Mesenchymal stem cell (in vitro differentiated cells and primary cell): ENCODE results near the gene GET3.

ENCODE experiments used
- DNase-seq: peaks from one replicate; pipeline ENCODE4 v3.0.0-alpha.2; 2013
- H2AFZ ChIP-seq: one replicate; pipeline ENCODE4 v1.6.1; 2013; ENCODE audit warnings: low read depth, mild to moderate bottlenecking, control low read depth, inconsistent platforms, low read length, moderate library complexity
- H2AK5ac ChIP-seq: 2 replicates; pipeline ENCODE4 v1.6.1; 2013; ENCODE audit warnings: low read length, moderate library complexity, mild to moderate bottlenecking, inconsistent platforms; ENCODE audit not compliant: severe bottlenecking
- H2BK120ac ChIP-seq: one replicate; pipeline ENCODE4 v1.6.1; 2013; ENCODE audit warnings: low read depth, mild to moderate bottlenecking, inconsistent platforms, low read length, moderate library complexity
- H2BK12ac ChIP-seq, 2 experiments: one replicate each; pipeline ENCODE4 v1.6.1; 2013; ENCODE audit warnings: inconsistent platforms in 2 of 2, low read length in 2 of 2, mild to moderate bottlenecking in 2 of 2, moderate library complexity in 2 of 2, control low read depth in 1 of 2
- H2BK15ac ChIP-seq: one replicate; pipeline ENCODE4 v1.6.1; 2013; ENCODE audit warnings: mild to moderate bottlenecking, low read depth, inconsistent platforms; ENCODE audit not compliant: poor library complexity, severe bottlenecking
- H2BK5ac ChIP-seq: 2 replicates; pipeline ENCODE4 v1.6.1; 2013; ENCODE audit warnings: low read depth, mild to moderate bottlenecking, low read length, control low read depth, inconsistent platforms; ENCODE audit not compliant: poor library complexity, severe bottlenecking
- H3K14ac ChIP-seq, 2 experiments: one replicate each; pipeline ENCODE4 v1.6.1; 2013; ENCODE audit warnings: inconsistent platforms in 2 of 2, low read length in 2 of 2, control low read depth in 1 of 2, mild to moderate bottlenecking in 1 of 2, moderate library complexity in 1 of 2
- H3K18ac ChIP-seq, 2 experiments: one replicate each; pipeline ENCODE4 v1.6.1; 2013; ENCODE audit warnings: inconsistent platforms in 2 of 2, low read length in 2 of 2, control low read depth in 1 of 2, low read depth in 1 of 2, mild to moderate bottlenecking in 1 of 2
- H3K23ac ChIP-seq, 2 experiments: one replicate each; pipeline ENCODE4 v1.6.1; 2013; ENCODE audit warnings: inconsistent platforms in 2 of 2, low read length in 2 of 2, mild to moderate bottlenecking in 2 of 2, moderate library complexity in 2 of 2, control low read depth in 1 of 2
- H3K27ac ChIP-seq: 2 replicates; pipeline ENCODE4 v1.5.1; 2013; ENCODE audit warnings: mild to moderate bottlenecking, moderate library complexity, low read length, control low read depth, inconsistent platforms; ENCODE audit not compliant: poor library complexity, severe bottlenecking
- H3K27me3 ChIP-seq, 2 experiments: 2 replicates each; pipeline versions ENCODE4 v1.6.1 to v1.7.0; 2013; ENCODE audit warnings: low read length in 2 of 2, mild to moderate bottlenecking in 2 of 2, moderate library complexity in 2 of 2, control low read depth in 1 of 2, inconsistent platforms in 1 of 2; ENCODE audit not compliant: control insufficient read depth in 1 of 2, insufficient read depth in 1 of 2
- H3K36me3 ChIP-seq, 2 experiments: 2 replicates each; pipeline versions ENCODE4 v1.6.1 to v1.7.0; 2013; ENCODE audit warnings: low read length in 2 of 2, control low read depth in 1 of 2, inconsistent platforms in 1 of 2, low read depth in 1 of 2, mild to moderate bottlenecking in 1 of 2; ENCODE audit not compliant: insufficient read depth in 2 of 2, control insufficient read depth in 1 of 2
- H3K4ac ChIP-seq, 2 experiments: one replicate each; pipeline ENCODE4 v1.6.1; 2013; ENCODE audit warnings: inconsistent platforms in 2 of 2, low read length in 2 of 2, mild to moderate bottlenecking in 2 of 2, moderate library complexity in 2 of 2, control low read depth in 1 of 2, low read depth in 1 of 2
- H3K4me1 ChIP-seq: 2 replicates; pipeline ENCODE4 v1.6.1; 2013; ENCODE audit warnings: low read depth, low read length, control low read depth; ENCODE audit not compliant: control insufficient read depth, insufficient read depth
- H3K4me2 ChIP-seq: 2 replicates; pipeline ENCODE4 v1.6.1; 2013; ENCODE audit warnings: low read length, mild to moderate bottlenecking, inconsistent platforms; ENCODE audit not compliant: poor library complexity, severe bottlenecking
- H3K4me3 ChIP-seq, 2 experiments: 2 replicates each; pipeline versions ENCODE4 v1.5.1 to v1.7.0; 2013; ENCODE audit warnings: low read length in 2 of 2, mild to moderate bottlenecking in 2 of 2, control low read depth in 1 of 2, low read depth in 1 of 2; ENCODE audit not compliant: insufficient read depth in 1 of 2
- H3K79me1 ChIP-seq: replicated peaks from 2 replicates; pipeline ENCODE4 v1.6.1; 2013; ENCODE audit warnings: mild to moderate bottlenecking, control low read depth, low read length, inconsistent platforms; ENCODE audit not compliant: poor library complexity, severe bottlenecking
- H3K9ac ChIP-seq: 2 replicates; pipeline ENCODE4 v1.7.0; 2013; ENCODE audit warnings: mild to moderate bottlenecking, low read length, moderate library complexity
- H3K9me3 ChIP-seq: 2 replicates; pipeline ENCODE4 v1.7.0; 2013; ENCODE audit warnings: mild to moderate bottlenecking, low read length; ENCODE audit not compliant: control insufficient read depth
- H4K8ac ChIP-seq: one replicate; pipeline ENCODE4 v1.6.1; 2013; ENCODE audit warnings: inconsistent platforms, mild to moderate bottlenecking, low read length, moderate library complexity
- H4K91ac ChIP-seq: one replicate; pipeline ENCODE4 v1.6.1; 2013; ENCODE audit warnings: mild to moderate bottlenecking, low read length, inconsistent platforms
- WGBS: methylation state at CpG from one replicate; pipeline ENCODE4 v1.1.7; 2013; ENCODE audit warnings: mixed read lengths; 5-methylcytosine and 5-hydroxymethylcytosine counted together

The GET3 gene

DNA sequence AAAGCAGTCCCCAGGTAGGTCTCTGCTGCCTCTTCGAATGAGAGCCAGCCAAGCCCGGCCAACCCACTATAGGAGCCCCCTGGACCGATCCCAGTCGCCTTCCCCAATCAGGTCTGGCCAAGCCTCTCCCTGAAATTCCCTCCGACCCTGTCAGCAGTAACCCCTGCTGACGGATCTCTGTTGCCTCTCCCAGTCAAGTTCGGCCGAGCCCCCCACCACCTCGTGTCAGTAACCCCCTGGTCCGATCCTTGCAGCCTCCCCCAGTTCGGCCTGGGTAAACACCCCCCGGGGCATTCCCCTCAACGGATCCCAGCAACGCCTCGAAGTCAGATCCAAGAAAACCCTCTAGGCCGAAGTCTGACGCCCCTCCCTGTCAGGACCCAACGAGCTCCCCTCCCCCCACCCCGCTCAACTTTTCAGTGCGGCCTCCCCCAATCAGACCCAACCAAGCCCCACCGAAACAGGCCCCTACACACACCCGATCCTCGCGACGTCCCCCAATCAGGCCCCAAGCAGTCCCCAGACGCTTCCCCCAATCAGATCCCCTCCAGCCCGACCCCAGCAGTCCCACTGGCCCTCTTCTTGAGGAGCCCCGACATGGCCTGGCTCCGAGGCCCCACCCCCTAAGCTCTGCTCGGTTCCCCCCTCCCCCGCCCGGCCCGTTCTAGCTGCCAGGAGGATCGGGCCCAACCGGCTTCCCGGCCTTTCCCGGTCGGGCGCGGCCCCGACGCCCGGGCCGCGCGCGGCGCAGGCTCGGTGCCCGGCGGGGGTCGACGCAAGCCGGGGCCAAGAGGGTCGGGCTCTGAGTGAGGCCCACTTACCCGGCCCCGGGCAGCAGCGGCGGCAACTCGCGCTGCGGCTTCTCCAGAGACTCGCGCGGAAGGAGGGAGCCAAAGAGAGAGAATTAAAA, 15.4 kb upstream of the GET3 start:
- peak overlapping the region; percentile 91 for H3K9ac ChIP-seq
- DNase-seq = peak; percentile 88

DNA sequence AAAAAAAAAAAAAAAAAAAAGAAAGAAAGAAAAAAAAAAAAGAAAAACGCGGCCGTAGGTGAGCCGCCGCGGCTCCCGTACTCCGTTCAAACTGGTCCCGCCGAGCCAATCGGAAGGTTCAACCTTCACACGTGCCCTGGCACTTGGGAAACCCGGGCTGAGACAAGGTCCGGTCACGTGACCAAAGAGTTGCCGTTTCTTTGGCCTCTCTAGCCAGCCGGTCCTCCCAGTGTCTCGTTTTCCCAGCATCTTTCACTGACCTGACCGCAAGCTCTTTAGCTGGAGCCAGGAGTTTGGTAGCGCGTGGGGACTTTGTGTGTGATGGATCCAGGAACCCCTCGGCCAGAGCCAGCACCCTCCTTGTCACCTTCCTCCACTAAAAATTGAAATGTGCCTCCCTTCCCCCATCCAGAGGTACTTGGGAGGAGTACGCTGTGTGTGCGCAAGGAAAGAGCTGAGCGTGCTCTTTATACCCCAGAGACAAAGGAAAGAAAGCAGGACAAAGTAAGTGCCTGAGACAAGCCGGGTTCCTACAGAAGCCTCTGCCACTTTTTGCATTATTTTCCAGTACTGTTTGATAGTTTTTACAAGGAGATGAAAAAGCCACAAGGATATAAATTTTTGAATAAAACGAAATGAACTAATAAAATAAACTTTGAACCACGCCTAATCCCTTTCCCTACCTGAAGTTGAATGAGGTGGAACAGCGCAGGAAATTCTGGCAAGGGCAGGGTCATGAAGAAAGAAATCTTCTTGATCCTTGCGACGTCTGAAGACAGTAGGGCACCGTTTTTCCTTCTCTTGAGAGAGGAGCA, 14.5 kb upstream of the GET3 start:
- H3K4me1 ChIP-seq = peaks cover 16% of the 10 kb centered on the region
- H2BK5ac ChIP-seq = no peak overlapping the region
- no peak overlapping the region for H2AK5ac ChIP-seq
- peak overlapping the region in 1 of 2 experiments; percentile 83 for H2BK12ac ChIP-seq
- peak overlapping the region; percentile 78 to 95 for H3K4me3 ChIP-seq
- H4K91ac ChIP-seq = no peak overlapping the region
- peak overlapping the region; percentile 83 for H3K4me2 ChIP-seq
- DNase-seq = peak; percentile 99
- H3K79me1 ChIP-seq = peaks cover 8% of the 10 kb centered on the region
- H3K27ac ChIP-seq = peak overlapping the region; percentile 65
- no peaks in the 10 kb centered on the region for H3K9me3 ChIP-seq
- no peaks in the 10 kb centered on the region for H3K27me3 ChIP-seq
- peak overlapping the region in 1 of 2 experiments; percentile 96 for H3K14ac ChIP-seq
- WGBS = under 1% methylated on average over 23 of the region's 32 CpGs
- peak overlapping the region in 1 of 2 experiments; percentile 97 for H3K18ac ChIP-seq
- peak overlapping the region in 1 of 2 experiments; percentile 49 for H3K23ac ChIP-seq
- peak overlapping the region; percentile 49 to 62 for H3K4ac ChIP-seq
- H2BK120ac ChIP-seq = no peak overlapping the region
- H2AFZ ChIP-seq = peak overlapping the region; percentile 21
- peaks cover 20 to 27% of the 10 kb centered on the region in 2 experiments for H3K36me3 ChIP-seq
- H2BK15ac ChIP-seq = no peak overlapping the region
- H4K8ac ChIP-seq = peak overlapping the region; percentile 14
- peak overlapping the region; percentile 91 for H3K9ac ChIP-seq

More for the DNA sequence above, 15.4 kb upstream of the GET3 start:
- H3K4ac ChIP-seq = peak overlapping the region; percentile 43 to 95
- H3K14ac ChIP-seq = peak overlapping the region in 1 of 2 experiments; percentile 91
- H3K4me1 ChIP-seq = peaks cover 16% of the 10 kb centered on the region
- peak overlapping the region; percentile 78 to 95 for H3K4me3 ChIP-seq
- peak overlapping the region; percentile 88 for H3K27ac ChIP-seq
- peak overlapping the region; percentile 48 for H3K4me2 ChIP-seq
- H3K18ac ChIP-seq = peak overlapping the region; percentile 84 to 91
- peaks cover 21 to 26% of the 10 kb centered on the region in 2 experiments for H3K36me3 ChIP-seq
- H3K79me1 ChIP-seq = peaks cover 5% of the 10 kb centered on the region
- H2AK5ac ChIP-seq = peak overlapping the region; percentile 46
- peak overlapping the region; percentile 96 for H2BK15ac ChIP-seq
- peak overlapping the region; percentile 93 for H2BK120ac ChIP-seq
- peak overlapping the region; percentile 95 for H2BK5ac ChIP-seq
- H2AFZ ChIP-seq = no peak overlapping the region
- H3K9me3 ChIP-seq = no peaks in the 10 kb centered on the region
- under 1% methylated on average over 62 of the region's 65 CpGs for WGBS
- H2BK12ac ChIP-seq = no peak overlapping the region
- H3K27me3 ChIP-seq = no peaks in the 10 kb centered on the region
- peak overlapping the region in 1 of 2 experiments; percentile 92 for H3K23ac ChIP-seq
- H4K91ac ChIP-seq = peak overlapping the region; percentile 83
- H4K8ac ChIP-seq = peak overlapping the region; percentile 94

DNA sequence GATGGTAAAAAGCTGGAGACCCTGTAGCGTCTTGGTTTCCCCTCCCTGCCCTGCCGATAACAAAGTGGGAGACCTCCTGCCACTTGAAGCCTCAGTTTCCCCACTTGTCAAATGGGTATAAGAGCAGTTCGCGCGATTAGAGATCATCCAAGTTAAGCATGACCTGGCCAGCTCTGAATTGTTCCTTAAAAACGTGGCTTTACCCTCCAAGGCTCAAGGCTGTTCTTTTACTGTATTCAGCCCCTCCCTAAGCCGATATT, 14.0 kb upstream of the GET3 start:
- H2AFZ ChIP-seq = peak overlapping the region; percentile 21
- H2AK5ac ChIP-seq = peak overlapping the region; percentile 42
- no peak overlapping the region for H4K8ac ChIP-seq
- peak overlapping the region; percentile 83 for H3K4me2 ChIP-seq
- H3K4ac ChIP-seq = peak overlapping the region; percentile 49 to 62
- peak overlapping the region; percentile 53 to 95 for H3K4me3 ChIP-seq
- no peaks in the 10 kb centered on the region for H3K27me3 ChIP-seq
- 0% methylated on average over 7 of the region's 7 CpGs for WGBS
- H3K23ac ChIP-seq = peak overlapping the region in 1 of 2 experiments; percentile 49
- H2BK12ac ChIP-seq = peak overlapping the region in 1 of 2 experiments; percentile 10
- peak overlapping the region in 1 of 2 experiments; percentile 96 for H3K14ac ChIP-seq
- no peaks in the 10 kb centered on the region for H3K9me3 ChIP-seq
- H4K91ac ChIP-seq = no peak overlapping the region
- H2BK120ac ChIP-seq = no peak overlapping the region
- peaks cover 22 to 28% of the 10 kb centered on the region in 2 experiments for H3K36me3 ChIP-seq
- no peak overlapping the region for H2BK15ac ChIP-seq
- peak overlapping the region; percentile 91 for H3K9ac ChIP-seq
- H3K79me1 ChIP-seq = peaks cover 11% of the 10 kb centered on the region
- H2BK5ac ChIP-seq = no peak overlapping the region
- no peak for DNase-seq
- peaks cover 16% of the 10 kb centered on the region for H3K4me1 ChIP-seq
- peak overlapping the region; percentile 65 for H3K27ac ChIP-seq
- peak overlapping the region; percentile 9 to 82 for H3K18ac ChIP-seq
